GM18502 (cell line): ENCODE results near the gene CDKAL1.

Source experiments
- ATAC-seq: cut with Tn5 transposase; IDR thresholded peaks from one replicate; pipeline ENCODE4 v1.9.1; 2021; ENCODE audit warnings: mild to moderate bottlenecking; ENCODE audit not compliant: unreplicated experiment, poor library complexity

Gene CDKAL1

DNA sequence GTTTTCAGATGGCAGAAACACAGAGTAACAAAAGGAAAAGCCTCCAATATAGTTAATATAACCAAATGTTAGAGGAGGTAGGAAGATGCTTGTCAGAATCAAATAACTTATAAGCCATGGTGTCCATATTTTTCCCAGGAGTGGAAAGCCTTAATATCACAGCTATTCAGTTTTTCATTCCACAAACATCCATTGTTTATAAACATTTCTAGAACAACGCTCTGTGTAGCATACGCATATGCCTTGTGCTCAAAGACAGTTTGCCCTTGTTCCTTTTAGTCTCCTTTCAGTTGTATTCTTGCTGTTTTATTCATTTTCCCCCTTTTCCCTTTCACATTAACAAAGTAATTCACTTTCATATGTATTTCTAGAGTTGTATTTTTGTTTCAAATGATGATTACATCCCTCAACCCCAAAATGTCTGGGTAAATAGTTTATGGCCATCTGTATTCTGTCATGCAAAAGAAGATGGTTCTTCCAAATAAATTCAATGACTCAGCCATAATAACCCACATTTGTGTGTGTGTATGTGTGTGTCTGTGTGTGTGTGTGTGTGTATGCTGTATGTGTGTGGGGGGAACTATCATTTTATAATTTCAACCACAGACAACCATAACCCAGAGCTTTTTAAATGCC, 603.6 kb downstream of the CDKAL1 start:
- ATAC-seq: no peak

DNA sequence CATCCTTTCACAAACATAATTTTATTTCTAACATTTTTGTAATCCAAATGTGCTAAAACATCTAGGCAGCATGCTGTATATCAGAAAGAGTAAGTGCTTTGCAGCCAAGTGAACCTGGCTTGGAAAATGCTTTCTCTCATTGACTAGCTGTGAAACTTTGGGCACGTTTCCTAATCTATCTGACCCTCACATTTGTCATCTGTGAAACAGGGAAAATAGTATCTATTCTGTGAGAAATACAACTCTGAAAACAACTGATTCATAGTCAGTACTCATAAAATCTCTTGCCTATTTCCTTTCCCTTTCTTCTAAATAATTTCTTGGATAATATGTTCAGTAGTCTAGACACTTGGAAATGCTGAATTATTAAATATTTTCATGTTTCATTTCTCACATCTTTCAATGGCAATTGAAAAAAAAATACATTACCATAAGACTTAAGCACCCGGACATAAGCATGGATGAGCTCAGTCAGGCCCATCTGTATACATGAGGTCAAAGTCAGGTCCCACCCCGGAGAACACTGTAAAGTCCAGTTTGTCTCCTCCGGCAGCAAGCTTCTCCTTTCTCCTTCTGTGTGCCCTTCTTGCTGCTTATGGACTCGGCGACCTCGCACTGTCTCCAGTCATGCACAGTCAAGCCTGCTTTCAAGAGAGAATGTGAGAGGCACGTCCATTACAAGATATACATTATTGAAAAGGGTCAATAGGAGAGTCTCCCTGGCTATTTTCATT, 604.2 kb downstream of the CDKAL1 start:
- no peak for ATAC-seq

- ATAC-seq: no peak
Measured at GRCh38 chr6:21140966-21141365, 606.7 kb downstream of the CDKAL1 start.

DNA sequence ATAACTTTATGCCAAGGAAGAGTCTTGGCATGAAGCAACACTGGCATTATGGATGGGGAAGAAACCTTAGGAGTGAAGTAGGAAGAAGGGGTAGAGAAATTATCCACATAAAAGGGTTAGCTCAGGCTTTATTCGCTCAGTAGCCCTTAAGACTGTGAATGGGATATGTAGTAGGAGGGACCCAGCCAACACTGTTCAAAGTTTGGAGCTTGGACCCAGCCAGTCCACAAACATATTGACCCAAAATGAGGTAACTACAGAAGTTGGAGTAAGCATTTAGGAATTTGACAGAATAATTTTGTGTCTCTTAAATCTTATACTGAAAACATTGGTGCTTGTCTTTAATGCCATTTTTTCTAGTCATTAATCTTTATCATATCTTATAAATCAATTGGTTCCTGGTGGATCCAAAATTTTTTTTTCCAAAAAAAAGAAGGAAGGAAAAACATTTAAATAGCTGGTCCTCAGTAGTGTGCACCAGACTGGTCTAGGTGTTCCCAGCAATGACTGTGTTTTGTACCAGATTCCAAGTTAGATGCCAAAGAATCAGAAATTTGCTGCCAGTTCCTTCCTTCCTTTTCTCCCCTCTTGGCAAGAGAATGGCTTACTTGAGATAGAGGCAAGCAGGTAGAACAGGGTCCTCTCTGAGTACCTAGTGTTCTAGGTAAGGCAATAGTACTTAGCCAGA, 607.5 kb downstream of the CDKAL1 start:
- ATAC-seq: no peak

DNA sequence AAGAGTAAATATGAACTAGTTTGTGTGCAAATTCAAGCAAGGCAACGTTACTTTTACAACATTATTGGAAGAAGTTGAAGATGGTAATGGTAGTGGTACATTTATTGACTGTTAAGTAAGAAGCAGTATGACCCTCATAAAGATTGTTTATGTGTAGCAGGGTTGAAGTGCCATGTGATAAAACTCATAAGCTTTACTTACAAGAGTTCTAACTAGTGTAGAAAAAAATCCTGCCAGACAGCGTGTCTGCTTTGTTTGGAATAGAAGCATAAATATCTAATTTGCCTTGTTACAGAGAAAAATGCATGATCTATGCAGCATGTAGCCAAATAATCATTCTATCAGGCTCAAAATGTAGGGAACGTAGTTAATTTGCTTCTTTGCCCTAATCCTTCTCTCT, 608.5 kb downstream of the CDKAL1 start:
- ATAC-seq: no peak

DNA sequence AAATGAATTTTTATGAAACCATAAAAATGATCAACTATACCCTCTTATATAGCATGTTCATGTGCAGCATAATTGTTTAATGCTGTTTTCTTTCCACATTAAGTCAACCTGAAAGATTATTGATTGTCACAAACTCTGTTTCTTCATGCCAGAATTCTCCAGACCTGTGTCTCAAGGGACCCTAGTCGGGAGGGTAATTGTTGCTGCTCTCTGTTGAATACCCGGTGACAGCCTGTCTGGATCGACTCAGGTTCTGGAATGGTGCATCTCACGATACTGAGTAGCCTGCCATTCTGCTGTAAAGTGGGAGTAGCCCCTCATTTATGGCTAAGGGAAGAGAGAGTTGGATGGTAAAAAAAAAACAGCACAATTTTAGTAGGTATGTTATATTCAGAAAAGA, 609.4 kb downstream of the CDKAL1 start:
- ATAC-seq: no peak

DNA sequence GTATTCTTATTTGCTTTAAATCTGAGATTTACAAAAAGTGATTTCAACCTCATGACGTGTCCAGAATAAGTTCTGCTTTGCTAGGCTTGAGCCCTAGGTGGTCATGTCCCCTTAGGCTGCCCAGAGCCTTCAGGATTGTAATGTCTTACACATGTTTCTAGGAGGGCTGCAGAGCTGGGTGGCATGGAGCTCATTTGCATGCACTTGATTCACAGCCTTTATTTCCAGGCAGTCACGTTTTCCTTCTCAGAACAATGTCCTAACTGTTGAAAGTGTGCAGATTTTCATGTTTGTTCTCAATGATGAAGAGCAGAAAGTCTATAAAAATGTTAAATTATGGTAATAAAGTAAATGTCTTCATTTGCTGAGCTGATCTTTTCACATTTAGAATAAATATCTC, 610.7 kb downstream of the CDKAL1 start:
- no peak for ATAC-seq

DNA sequence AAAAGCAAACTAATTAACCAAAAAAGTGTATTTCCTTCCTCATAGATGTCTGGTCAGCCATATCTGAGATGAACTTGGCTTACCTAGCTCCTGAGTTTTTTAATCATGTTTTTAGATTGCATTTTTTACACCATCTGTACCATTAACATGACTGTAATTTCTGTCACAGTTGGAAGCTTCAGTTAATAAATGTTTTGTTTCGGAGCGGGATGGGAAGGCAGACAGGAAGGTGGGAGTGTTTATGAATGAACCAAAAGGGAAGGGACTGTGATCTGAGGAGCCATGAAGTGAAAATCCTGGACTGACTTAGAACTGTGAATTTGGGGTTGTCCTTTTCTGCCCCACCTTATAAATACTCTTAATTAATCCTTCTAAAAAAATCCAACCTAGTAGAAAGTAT, 613.7 kb downstream of the CDKAL1 start:
- ATAC-seq: no peak

GRCh38 chr6:21149470-21149869, 615.2 kb downstream of the CDKAL1 start:
- no peak for ATAC-seq

- no peak for ATAC-seq
Measured at GRCh38 chr6:21150667-21151066, 616.4 kb downstream of the CDKAL1 start.

- no peak for ATAC-seq
Measured at GRCh38 chr6:21151119-21151518, 616.9 kb downstream of the CDKAL1 start.

DNA sequence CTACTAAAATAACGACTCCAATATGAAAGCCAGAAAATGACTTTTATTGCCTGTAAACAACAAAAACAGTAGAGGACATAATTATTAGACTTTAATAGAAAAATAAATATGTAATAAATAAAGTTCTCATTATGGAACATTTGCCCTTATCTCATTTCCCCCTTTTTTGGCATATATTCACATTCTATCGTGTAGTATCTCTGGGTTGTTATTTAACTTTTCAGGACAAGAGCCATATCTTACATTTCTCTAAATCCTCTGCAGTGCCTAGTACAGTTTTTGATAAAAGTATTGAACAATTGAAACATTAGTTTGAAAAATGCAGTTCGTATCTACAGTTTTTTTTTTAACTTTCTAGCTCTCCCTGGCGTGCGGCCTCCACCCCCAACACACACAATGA, 617.3 kb downstream of the CDKAL1 start:
- ATAC-seq: no peak

GRCh38 chr6:21157186-21157929, 623.1 kb downstream of the CDKAL1 start:
- ATAC-seq: peak; percentile 84

- ATAC-seq: no peak
Measured at GRCh38 chr6:21158149-21158548, 623.9 kb downstream of the CDKAL1 start.

DNA sequence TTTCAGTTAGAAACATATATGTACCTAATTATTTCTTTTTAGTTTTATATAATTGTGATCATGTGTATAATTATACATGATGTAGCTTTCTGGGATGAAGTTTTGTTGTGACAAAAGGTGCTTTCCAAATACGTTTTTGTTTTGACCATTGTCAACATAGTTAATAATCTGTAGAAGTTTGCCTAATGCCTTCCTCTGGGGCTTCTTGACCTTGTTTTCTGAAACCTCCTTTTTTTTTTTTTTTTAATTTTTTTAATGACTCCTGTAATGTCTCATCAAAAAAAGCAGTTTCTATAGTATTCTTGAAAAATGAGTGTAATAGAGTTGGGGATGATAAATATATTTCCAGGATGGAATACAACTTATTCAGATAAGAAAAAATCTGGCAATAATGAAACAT, 624.6 kb downstream of the CDKAL1 start:
- peak; percentile 36 for ATAC-seq

- ATAC-seq: peak; percentile 18
Measured at GRCh38 chr6:21159465-21159864, 625.2 kb downstream of the CDKAL1 start.

DNA sequence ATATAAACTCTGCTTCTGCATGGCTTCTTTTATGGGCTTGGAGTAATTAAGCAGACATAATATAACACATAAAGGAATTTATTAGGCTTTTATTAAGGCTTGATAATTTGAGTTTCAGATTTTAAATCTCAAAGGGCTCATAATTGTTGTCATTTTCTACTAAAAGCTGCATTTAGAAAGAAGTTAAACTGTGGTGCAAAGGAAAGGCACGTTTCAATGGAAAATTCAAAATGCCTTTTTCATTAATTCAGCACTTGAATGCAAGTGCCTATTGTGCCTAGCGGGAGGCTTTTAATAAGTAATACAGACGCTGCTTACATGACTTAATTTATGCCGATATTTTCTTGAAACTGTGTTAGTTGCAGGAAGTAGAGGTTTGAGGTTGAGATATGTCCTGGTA, 627.5 kb downstream of the CDKAL1 start:
- ATAC-seq: no peak

DNA sequence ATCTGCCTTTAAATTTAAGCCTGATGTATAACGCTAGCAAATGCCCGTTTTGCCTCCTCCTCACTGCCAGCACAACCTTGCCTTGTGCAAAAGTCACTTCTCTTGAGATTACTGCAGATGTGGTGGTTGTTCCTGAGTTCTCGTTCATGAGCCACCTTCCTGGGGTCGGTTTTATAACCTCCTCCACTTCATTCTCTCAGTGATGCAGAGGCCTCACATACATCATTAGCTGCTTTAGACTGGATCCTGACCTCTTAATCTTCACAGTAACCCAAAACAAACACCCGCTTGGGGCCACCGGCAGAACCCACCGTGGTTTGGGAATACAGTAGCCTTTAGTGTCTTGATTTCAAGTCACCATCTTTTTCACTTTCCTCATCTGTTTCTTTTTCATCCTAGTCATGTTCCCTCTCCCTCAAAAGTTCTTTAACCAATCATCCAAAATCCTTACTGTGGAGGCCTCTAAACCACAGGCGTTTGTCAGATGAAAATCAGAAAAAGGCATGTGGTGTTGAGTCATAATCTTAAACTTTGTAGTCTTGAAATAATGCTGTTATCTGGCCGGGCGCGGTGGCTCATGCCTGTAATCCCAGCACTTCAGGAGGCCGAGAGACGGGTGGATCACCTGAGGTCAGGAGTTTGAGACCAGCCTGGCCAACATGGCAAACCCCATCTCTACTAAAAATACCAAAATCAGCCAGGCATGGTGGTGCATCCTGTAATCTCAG, 629.0 kb downstream of the CDKAL1 start:
- ATAC-seq: no peak

DNA sequence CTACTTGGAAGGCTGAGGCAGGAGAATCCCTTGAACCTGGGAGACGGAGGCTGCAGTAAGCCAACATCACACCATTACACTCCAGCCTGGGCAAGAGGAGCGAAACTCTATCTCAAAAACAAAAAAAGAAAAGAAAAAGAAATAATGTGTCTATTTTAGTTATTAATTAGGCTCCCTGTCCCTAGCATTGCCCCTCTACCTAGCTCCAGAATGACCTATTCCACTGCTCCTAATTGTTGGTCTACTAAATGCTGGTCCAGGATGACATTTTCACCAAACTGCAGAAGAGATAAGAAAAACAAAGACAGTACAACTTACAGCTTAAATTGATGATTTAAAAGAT, 629.6 kb downstream of the CDKAL1 start:
- ATAC-seq: no peak

GRCh38 chr6:21164768-21165326, 630.6 kb downstream of the CDKAL1 start:
- ATAC-seq: peak; percentile 85
